Measurements from ENCODE around the gene LRRC38.

LRRC38 gene

DNA sequence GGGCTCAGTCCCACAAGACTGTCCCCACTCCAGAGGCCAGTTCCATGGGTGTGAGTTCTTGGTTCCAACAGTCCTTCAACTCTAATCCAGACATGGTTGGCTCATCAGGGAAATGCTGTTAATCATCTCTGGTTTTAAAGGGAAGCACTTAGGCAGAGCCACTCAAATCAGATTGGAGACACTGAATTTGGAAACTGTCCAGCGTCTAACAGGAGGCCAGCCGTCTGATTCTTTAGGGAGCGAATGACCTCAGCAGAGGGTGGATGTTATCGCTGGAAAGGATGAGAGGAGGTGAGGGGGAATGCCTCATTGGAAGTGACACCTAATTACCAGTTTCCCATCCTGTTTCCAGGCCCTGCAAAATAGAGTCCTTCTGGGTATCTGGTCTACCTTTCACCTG lies 22.8 kb upstream of the LRRC38 start:
- H2AK5ac ChIP-seq (ENCODE audit: low read depth, low read length), result no peak overlapping the region
- H3K4me1 ChIP-seq (ENCODE audit: control insufficient read depth in 2 of 2, insufficient read depth in 1 of 2, low read depth in 1 of 2, low read length in 2 of 2), result no peaks in the 10 kb centered on the region
- DNase-seq (ENCODE audit: low spot score), result no peak
- no peak overlapping the region for H2BK15ac ChIP-seq (ENCODE audit: low read length)
- no peak overlapping the region for H2BK120ac ChIP-seq (ENCODE audit: low read depth, low read length)
- no peak overlapping the region for H4K91ac ChIP-seq (ENCODE audit: low read depth, low read length, poor library complexity)
- H2AFZ ChIP-seq (ENCODE audit: low read length), result no peak overlapping the region
- H3K79me1 ChIP-seq (ENCODE audit: low read depth, low read length), result no peaks in the 10 kb centered on the region
- H3K4ac ChIP-seq (ENCODE audit: low read length), result no peak overlapping the region
- no peak overlapping the region for H3K4me3 ChIP-seq (ENCODE audit: low read length in 2 of 2)
- H3K27ac ChIP-seq (replicated peaks; ENCODE audit: low read length), result no peak overlapping the region
- H3K36me3 ChIP-seq (replicated peaks in 1 of 2; ENCODE audit: control insufficient read depth in 2 of 2, insufficient read depth in 2 of 2, low read length in 2 of 2), result no peaks in the 10 kb centered on the region
- H3K4me2 ChIP-seq (ENCODE audit: insufficient read depth, low read length, poor library complexity, severe bottlenecking), result no peak overlapping the region
- H3K23ac ChIP-seq (ENCODE audit: low read depth, low read length, poor library complexity), result no peak overlapping the region
- H4K8ac ChIP-seq (ENCODE audit: low read depth, low read length), result no peak overlapping the region
- no peak overlapping the region for H2BK12ac ChIP-seq (ENCODE audit: low read length)
- no peak overlapping the region for H3K9ac ChIP-seq (ENCODE audit: low read depth, low read length, poor library complexity)
- H3K18ac ChIP-seq (ENCODE audit: low read length), result no peak overlapping the region
- no peaks in the 10 kb centered on the region for H3K9me3 ChIP-seq (replicated peaks in 1 of 2; ENCODE audit: control insufficient read depth in 2 of 2, insufficient read depth in 1 of 2, low read depth in 1 of 2, low read length in 2 of 2)
- no peak overlapping the region for H2BK5ac ChIP-seq (ENCODE audit: low read length)
- H3K14ac ChIP-seq (ENCODE audit: low read length), result no peak overlapping the region
- no CpG with 5 or more reads among the region's 4 CpGs for WGBS, 2 donors (ENCODE audit: extremely low coverage in 2 of 2, insufficient read length in 2 of 2, insufficient replicate concordance in 1 of 2)
- H3K27me3 ChIP-seq (ENCODE audit: control insufficient read depth in 3 of 3, insufficient read depth in 3 of 3, low read depth in 1 of 3, low read length in 3 of 3), result peaks cover 0 to 5% (median 0%) of the 10 kb centered on the region in 3 experiments

DNA sequence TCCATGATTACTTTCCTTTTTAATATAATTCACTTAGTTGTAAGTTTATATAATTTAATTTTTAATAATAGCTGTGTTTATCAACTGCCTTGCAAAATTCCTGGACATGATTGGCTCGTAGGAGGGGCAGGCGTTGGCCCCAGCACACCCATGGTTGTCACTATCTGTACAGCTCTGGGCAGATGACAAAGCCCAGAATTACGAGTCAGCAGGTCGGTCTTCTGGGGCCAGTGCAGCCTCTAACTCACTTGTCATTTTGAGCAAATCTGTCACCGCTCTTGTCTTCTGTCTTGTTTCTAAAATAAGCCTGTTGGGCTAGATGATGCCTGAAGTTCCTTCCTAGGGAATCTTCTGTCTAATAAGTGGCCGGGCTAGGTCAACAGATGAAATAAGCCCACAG lies 21.4 kb upstream of the LRRC38 start:
- Histone ChIP-seq H2BK15ac (ENCODE audit: low read length) (no peak overlapping the region), H4K8ac (ENCODE audit: low read depth, low read length) (no peak overlapping the region), H3K23ac (ENCODE audit: low read depth, low read length, poor library complexity) (no peak overlapping the region)

DNA sequence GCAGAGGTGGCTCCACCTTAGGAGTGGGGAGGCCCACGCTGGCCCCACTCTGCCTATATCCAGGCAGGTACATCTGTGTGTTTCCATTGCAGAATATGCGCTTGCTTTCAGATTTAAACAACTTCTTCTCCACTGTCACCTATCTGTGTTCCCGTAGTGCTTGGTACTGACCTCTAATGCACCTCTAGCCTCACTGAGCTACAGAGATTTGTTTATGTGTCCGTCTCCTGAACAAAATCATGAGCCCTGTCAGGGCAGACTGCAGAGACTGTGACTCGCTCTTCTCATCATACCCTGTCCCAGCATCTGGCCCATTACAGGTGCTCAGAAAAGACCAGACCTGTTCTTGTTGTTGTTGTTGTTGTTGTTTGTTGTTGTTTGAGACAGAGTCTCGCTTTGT lies 14.5 kb upstream of the LRRC38 start:
- H2BK5ac ChIP-seq (ENCODE audit: low read length), result no peak overlapping the region
- no peak for DNase-seq (ENCODE audit: low spot score)
- no peaks in the 10 kb centered on the region for H3K79me1 ChIP-seq (ENCODE audit: low read depth, low read length)
- peaks cover 0 to 4% of the 10 kb centered on the region in 2 donors for H3K9me3 ChIP-seq (replicated peaks in 1 of 2; ENCODE audit: control insufficient read depth in 2 of 2, insufficient read depth in 1 of 2, low read depth in 1 of 2, low read length in 2 of 2)
- no peaks in the 10 kb centered on the region for H3K36me3 ChIP-seq (replicated peaks in 1 of 2; ENCODE audit: control insufficient read depth in 2 of 2, insufficient read depth in 2 of 2, low read length in 2 of 2)
- H2AFZ ChIP-seq (ENCODE audit: low read length), result no peak overlapping the region
- no CpG with 5 or more reads among the region's 6 CpGs for WGBS, 2 donors (ENCODE audit: extremely low coverage in 2 of 2, insufficient read length in 2 of 2, insufficient replicate concordance in 1 of 2)
- H3K9ac ChIP-seq (ENCODE audit: low read depth, low read length, poor library complexity), result no peak overlapping the region
- no peaks in the 10 kb centered on the region for H3K27me3 ChIP-seq (ENCODE audit: control insufficient read depth in 3 of 3, insufficient read depth in 3 of 3, low read depth in 1 of 3, low read length in 3 of 3)
- H3K27ac ChIP-seq (replicated peaks; ENCODE audit: low read length), result no peak overlapping the region
- no peak overlapping the region for H3K18ac ChIP-seq (ENCODE audit: low read length)
- H2BK15ac ChIP-seq (ENCODE audit: low read length), result no peak overlapping the region
- no peak overlapping the region for H2BK120ac ChIP-seq (ENCODE audit: low read depth, low read length)
- no peak overlapping the region for H3K4me2 ChIP-seq (ENCODE audit: insufficient read depth, low read length, poor library complexity, severe bottlenecking)
- no peak overlapping the region for H2BK12ac ChIP-seq (ENCODE audit: low read length)
- H4K91ac ChIP-seq (ENCODE audit: low read depth, low read length, poor library complexity), result no peak overlapping the region
- no peak overlapping the region for H3K4ac ChIP-seq (ENCODE audit: low read length)
- H3K4me1 ChIP-seq (ENCODE audit: control insufficient read depth in 2 of 2, insufficient read depth in 1 of 2, low read depth in 1 of 2, low read length in 2 of 2), result no peaks in the 10 kb centered on the region
- H3K23ac ChIP-seq (ENCODE audit: low read depth, low read length, poor library complexity), result no peak overlapping the region
- H3K4me3 ChIP-seq (ENCODE audit: low read length in 2 of 2), result no peak overlapping the region
- H2AK5ac ChIP-seq (ENCODE audit: low read depth, low read length), result no peak overlapping the region
- no peak overlapping the region for H3K14ac ChIP-seq (ENCODE audit: low read length)
- no peak overlapping the region for H4K8ac ChIP-seq (ENCODE audit: low read depth, low read length)

More for the DNA sequence above, 21.4 kb upstream of the LRRC38 start:
- H3K4me1 ChIP-seq (ENCODE audit: control insufficient read depth in 2 of 2, insufficient read depth in 1 of 2, low read depth in 1 of 2, low read length in 2 of 2), result no peaks in the 10 kb centered on the region
- H3K9ac ChIP-seq (ENCODE audit: low read depth, low read length, poor library complexity), result no peak overlapping the region
- no peak overlapping the region for H3K18ac ChIP-seq (ENCODE audit: low read length)
- no peak overlapping the region for H2AK5ac ChIP-seq (ENCODE audit: low read depth, low read length)
- peaks cover 0 to 5% (median 0%) of the 10 kb centered on the region in 3 experiments for H3K27me3 ChIP-seq (ENCODE audit: control insufficient read depth in 3 of 3, insufficient read depth in 3 of 3, low read depth in 1 of 3, low read length in 3 of 3)
- no peak overlapping the region for H3K27ac ChIP-seq (replicated peaks; ENCODE audit: low read length)
- H2BK12ac ChIP-seq (ENCODE audit: low read length), result no peak overlapping the region
- no peak overlapping the region for H3K4me3 ChIP-seq (ENCODE audit: low read length in 2 of 2)
- no peaks in the 10 kb centered on the region for H3K36me3 ChIP-seq (replicated peaks in 1 of 2; ENCODE audit: control insufficient read depth in 2 of 2, insufficient read depth in 2 of 2, low read length in 2 of 2)
- H3K9me3 ChIP-seq (replicated peaks in 1 of 2; ENCODE audit: control insufficient read depth in 2 of 2, insufficient read depth in 1 of 2, low read depth in 1 of 2, low read length in 2 of 2), result no peaks in the 10 kb centered on the region
- no peak overlapping the region for H2BK120ac ChIP-seq (ENCODE audit: low read depth, low read length)
- DNase-seq (ENCODE audit: low spot score), result no peak
- no peak overlapping the region for H2AFZ ChIP-seq (ENCODE audit: low read length)
- H2BK5ac ChIP-seq (ENCODE audit: low read length), result no peak overlapping the region
- no peak overlapping the region for H3K4ac ChIP-seq (ENCODE audit: low read length)
- no peak overlapping the region for H4K91ac ChIP-seq (ENCODE audit: low read depth, low read length, poor library complexity)
- H3K79me1 ChIP-seq (ENCODE audit: low read depth, low read length), result no peaks in the 10 kb centered on the region
- WGBS, 2 donors (ENCODE audit: extremely low coverage in 2 of 2, insufficient read length in 2 of 2, insufficient replicate concordance in 1 of 2), result no CpG with 5 or more reads among the region's 6 CpGs
- H3K14ac ChIP-seq (ENCODE audit: low read length), result no peak overlapping the region
- no peak overlapping the region for H3K4me2 ChIP-seq (ENCODE audit: insufficient read depth, low read length, poor library complexity, severe bottlenecking)

DNA sequence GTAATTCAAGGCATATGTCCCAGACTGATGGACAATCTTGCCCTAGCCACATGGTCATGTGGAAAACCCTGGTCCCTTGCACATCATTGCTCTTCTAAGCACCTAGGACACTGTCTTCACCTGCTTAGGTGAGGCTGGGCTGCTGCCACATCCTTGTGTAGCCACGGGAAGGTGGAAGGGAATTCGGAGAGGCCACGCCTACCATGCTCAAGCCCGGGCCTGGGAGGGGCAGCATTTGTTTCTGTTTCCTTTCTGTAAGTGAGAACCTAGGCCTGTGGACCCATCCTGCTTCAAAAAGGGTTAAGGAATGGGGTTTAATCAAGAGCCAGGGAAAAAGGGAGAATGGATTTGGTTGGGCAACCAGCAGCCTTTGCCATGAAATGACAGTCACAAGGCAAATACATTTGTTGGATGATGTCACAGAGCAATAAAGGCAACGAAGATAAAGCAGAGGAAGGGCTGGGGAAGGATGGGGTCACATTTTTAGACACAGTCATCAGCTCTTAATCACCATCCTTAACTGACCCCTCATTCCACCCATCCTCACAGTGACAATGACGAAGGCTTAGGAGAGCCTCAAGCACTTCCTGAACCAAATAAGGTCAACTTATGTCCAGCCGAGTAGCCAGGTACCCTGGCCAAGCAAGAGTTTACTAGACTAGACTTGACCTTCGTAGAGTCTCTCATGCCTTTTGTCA lies 10.1 kb upstream of the LRRC38 start:
- Histone ChIP-seq H3K79me1 (ENCODE audit: low read depth, low read length) (no peaks in the 10 kb centered on the region), H2AFZ (ENCODE audit: low read length) (no peak overlapping the region), H2AK5ac (ENCODE audit: low read depth, low read length) (no peak overlapping the region), H2BK12ac (ENCODE audit: low read length) (no peak overlapping the region), H3K27ac (replicated peaks; ENCODE audit: low read length) (no peak overlapping the region), H3K4ac (ENCODE audit: low read length) (no peak overlapping the region), H2BK5ac (ENCODE audit: low read length) (no peak overlapping the region), H4K8ac (ENCODE audit: low read depth, low read length) (no peak overlapping the region), H3K9ac (ENCODE audit: low read depth, low read length, poor library complexity) (no peak overlapping the region), H3K4me2 (ENCODE audit: insufficient read depth, low read length, poor library complexity, severe bottlenecking) (no peak overlapping the region), H3K36me3 (replicated peaks in 1 of 2; ENCODE audit: control insufficient read depth in 2 of 2, insufficient read depth in 2 of 2, low read length in 2 of 2) (no peaks in the 10 kb centered on the region), H3K18ac (ENCODE audit: low read length) (no peak overlapping the region), H3K27me3 (ENCODE audit: control insufficient read depth in 3 of 3, insufficient read depth in 3 of 3, low read depth in 1 of 3, low read length in 3 of 3) (peaks cover 0 to 4% (median 0%) of the 10 kb centered on the region in 3 experiments), H2BK120ac (ENCODE audit: low read depth, low read length) (no peak overlapping the region), H3K4me1 (ENCODE audit: control insufficient read depth in 2 of 2, insufficient read depth in 1 of 2, low read depth in 1 of 2, low read length in 2 of 2) (no peaks in the 10 kb centered on the region), H2BK15ac (ENCODE audit: low read length) (no peak overlapping the region), H3K23ac (ENCODE audit: low read depth, low read length, poor library complexity) (no peak overlapping the region), H3K9me3 (replicated peaks in 1 of 2; ENCODE audit: control insufficient read depth in 2 of 2, insufficient read depth in 1 of 2, low read depth in 1 of 2, low read length in 2 of 2) (peaks cover 0 to 4% of the 10 kb centered on the region in 2 donors), H3K4me3 (ENCODE audit: low read length in 2 of 2) (no peak overlapping the region), H3K14ac (ENCODE audit: low read length) (no peak overlapping the region), H4K91ac (ENCODE audit: low read depth, low read length, poor library complexity) (no peak overlapping the region)
- DNase-seq (ENCODE audit: low spot score), result no peak
- no CpG with 5 or more reads among the region's 8 CpGs for WGBS, 2 donors (ENCODE audit: extremely low coverage in 2 of 2, insufficient read length in 2 of 2, insufficient replicate concordance in 1 of 2)
